GM19452 (cell line): ENCODE results near the gene ZFYVE1.
"Not testable (repeated sequence)": the region's sequence is repeated elsewhere in the genome, so short reads cannot be mapped to it uniquely, and the experiment has no call there.

Source experiments
- ATAC-seq: cut with Tn5 transposase; IDR thresholded peaks from one replicate; pipeline ENCODE4 v1.9.1; 2021; ENCODE audit not compliant: unreplicated experiment

The ZFYVE1 gene

GRCh38 chr14:73026845-73027542, at the start of gene ZFYVE1:
Gene ZFYVE1 (minus strand): TSS chr14:73027106. CDS start chr14:73024508, 2,598 bp downstream.
- ATAC-seq: peak; percentile 98

DNA sequence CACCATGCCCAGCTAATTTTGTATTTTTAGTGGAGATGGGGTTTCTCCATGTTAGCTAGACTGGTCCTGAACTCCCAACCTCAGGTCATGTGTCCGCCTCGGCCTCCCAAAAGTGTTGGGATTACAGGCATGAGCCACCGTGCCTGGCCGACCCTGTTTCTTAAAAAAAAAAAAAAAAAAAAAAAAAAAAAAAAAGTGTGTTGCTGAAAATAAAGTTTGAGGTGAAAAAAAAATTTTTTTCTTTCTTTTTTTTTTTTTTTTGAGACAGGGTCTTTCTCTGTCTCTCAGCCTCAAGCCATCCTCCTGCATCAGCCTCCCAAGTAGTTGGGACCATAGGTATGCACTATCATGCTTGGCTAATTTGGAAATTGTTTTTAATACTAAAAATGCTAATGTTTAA, 42.7 kb upstream of the ZFYVE1 start:
- no peak for ATAC-seq

GRCh38 chr14:73058922-73059673, 32.2 kb upstream of the ZFYVE1 start:
- peak; percentile 11 for ATAC-seq

GRCh38 chr14:73058224-73058921, 31.5 kb upstream of the ZFYVE1 start, which contains the start of gene RBM25:
Gene RBM25 (plus strand): TSS chr14:73058534. CDS start chr14:73071642, 13,108 bp downstream.
- ATAC-seq: peak; percentile 95

- ATAC-seq: no peak
These were observed 31.0 kb upstream of the ZFYVE1 start for GRCh38 chr14:73057944-73058223.

GRCh38 chr14:73055251-73055650, 28.3 kb upstream of the ZFYVE1 start:
- no peak for ATAC-seq

DNA sequence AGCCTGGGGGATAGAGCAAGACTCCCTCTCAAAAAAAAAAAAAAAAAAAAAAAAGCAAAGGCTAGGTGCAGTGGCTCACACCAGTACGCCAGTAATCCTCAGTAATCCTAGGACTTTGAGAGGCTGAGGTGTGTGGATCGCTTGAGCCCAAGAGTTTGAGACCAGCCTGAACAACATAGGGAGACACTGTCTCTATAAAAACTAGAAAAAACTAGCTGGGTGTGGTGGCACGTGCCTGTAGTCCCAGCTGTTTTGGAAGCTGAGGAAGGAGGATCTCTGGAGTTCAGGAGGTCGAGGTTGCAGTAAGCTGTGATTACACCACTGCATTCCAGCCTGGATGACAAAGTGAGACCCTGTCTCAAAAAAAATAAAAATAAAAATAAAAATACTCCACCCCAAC, 22.5 kb upstream of the ZFYVE1 start:
- ATAC-seq: no peak

GRCh38 chr14:73047808-73048207, 20.9 kb upstream of the ZFYVE1 start:
- ATAC-seq: no peak

GRCh38 chr14:73036706-73037450, 10.0 kb upstream of the ZFYVE1 start:
- ATAC-seq: not testable (repeated sequence)

- no peak for ATAC-seq
These were observed 1.1 kb upstream of the ZFYVE1 start for GRCh38 chr14:73027984-73028383.

DNA sequence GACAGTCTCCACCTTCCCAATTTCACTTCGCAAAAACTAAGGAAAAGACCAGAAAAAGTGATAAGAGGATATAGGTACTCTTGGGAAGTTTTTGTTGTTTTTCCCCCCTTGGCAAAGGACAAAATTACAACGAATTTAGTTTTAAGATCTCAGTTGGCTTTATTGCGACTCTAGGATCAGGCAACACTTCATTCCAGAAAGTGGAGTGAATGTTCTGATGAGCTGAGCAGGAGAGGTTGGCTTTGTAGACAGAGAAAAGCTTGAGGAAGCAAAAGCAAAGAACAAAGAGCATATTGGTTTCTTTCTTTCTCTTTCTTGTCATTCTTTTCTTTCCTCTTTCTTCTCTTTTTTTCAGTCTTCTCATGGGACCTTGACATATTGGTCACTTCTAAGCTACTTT, 640 bp upstream of the ZFYVE1 start:
- ATAC-seq: no peak

GRCh38 chr14:73026243-73026844, 562 bp downstream of the ZFYVE1 start:
- no peak for ATAC-seq

GRCh38 chr14:73025544-73025943, 1.4 kb downstream of the ZFYVE1 start:
- ATAC-seq: no peak

DNA sequence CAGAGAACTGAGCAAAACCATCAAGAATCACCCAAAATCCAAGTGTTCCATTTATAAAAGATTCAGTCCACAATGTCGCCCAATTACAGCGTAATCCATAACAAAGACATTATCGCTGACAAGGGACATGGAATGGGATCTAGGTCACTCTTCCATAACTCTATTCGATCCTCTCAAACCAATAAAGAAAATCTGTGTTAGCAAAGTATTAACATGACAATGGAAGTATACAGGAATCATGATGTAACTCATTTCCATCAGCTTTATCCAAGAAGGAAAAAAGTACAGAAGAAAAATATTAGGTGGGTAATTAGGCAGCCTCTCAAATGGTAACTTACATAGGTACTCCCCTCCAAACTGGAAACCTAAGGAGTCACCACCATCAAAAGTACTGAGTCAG, 4.9 kb downstream of the ZFYVE1 start:
- no peak for ATAC-seq

DNA sequence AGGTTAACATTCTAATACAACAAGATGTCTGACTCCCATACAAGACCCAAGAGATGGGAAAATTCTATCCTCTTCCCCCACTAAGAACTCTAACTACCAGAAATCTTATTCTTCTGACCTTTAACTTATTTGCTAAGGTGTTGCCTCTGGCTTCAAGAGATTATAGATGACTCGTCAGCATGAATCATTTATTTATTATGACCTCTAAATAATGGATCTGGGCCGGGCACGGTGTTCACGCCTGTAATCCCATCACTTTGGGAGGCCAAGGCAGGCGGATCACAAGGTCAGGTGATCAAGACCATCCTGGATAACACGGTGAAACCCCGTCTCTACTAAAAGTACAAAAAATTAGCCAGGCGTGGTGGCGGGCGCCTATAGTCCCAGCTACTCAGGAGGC, 10.9 kb downstream of the ZFYVE1 start:
- not testable (repeated sequence) for ATAC-seq

- not testable (repeated sequence) for ATAC-seq
These were observed 11.4 kb downstream of the ZFYVE1 start for GRCh38 chr14:73015552-73015951.

DNA sequence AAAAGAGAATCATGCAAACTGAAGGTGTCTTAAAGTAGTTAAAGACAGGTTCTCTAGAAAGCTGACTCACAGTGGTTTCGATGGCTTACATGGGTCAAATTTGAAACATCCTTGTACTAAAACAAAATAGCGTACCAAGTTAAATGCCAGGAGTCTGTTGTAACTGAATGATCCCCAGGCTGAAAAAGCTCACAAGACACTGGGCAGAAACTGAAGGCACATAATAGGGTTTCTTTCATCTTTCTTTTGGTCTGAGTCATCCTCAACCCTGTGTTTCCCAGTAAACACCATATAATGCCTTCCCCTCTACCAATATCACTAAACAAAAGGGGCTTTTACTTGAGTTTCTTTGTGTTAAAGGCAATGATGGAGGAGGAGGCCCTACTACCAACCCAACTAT, 12.8 kb downstream of the ZFYVE1 start:
- peak; percentile 46 for ATAC-seq

DNA sequence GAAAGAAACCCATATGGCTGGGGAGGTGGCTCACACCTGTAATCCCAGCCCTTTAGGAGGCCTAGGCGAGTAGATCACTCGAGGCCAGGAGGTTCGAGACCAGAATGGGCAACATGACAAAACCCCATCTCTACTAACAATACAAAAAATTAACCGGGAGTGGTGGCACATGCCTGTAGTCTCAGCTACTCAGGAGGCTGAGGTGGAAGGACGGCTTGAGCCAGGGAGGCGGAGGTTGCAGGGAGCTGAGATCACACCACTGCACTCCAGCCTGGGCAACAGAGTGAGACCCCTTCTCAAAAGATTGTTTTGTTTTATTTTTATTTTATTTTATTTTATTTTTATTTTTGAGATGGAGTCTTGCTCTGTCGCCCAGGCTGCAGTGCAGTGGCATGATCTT, 15.7 kb downstream of the ZFYVE1 start:
- ATAC-seq: not testable (repeated sequence)

- ATAC-seq: no peak
These were observed 18.4 kb downstream of the ZFYVE1 start for GRCh38 chr14:73008501-73008900.

GRCh38 chr14:73007835-73008234, 19.1 kb downstream of the ZFYVE1 start:
- ATAC-seq: no peak

DNA sequence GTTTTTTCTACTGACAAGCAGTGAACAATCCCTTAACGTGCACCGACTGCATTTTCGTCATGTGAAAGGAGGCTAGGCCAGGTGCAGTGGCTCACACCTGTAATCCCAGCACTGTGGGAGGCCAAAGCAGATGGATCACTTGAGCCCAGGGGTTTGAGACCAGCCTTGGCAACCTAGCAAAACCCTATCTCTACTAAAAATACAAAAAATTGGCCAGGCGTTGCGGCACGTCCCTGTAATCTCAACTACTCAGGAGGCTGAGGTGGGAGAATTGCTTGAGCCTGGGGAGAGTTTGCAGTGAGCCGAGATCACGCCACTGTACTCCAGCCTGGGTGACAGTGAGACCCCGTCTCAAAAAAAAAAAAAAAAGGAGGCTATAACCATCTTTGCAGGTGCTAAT, 22.3 kb downstream of the ZFYVE1 start:
- not testable (repeated sequence) for ATAC-seq
